PFSK-1 (cell line): ENCODE measurements around the gene TCP11.

Experiments used
- FOXP2 ChIP-seq: optimal IDR thresholded peaks from 2 replicates; pipeline ENCODE3; 2011; ENCODE audit warnings: borderline replicate concordance, control low read depth, inconsistent platforms; ENCODE audit not compliant: insufficient read depth; ENCODE audit errors: extremely low read length, extremely low read depth
- POLR2AphosphoS5 ChIP-seq: IDR thresholded peaks from 2 replicates; pipeline ENCODE4 v1.6.1; 2012; ENCODE audit warnings: low read depth, mild to moderate bottlenecking, control low read depth, low read length, moderate library complexity
- SIN3A ChIP-seq: IDR thresholded peaks from 2 replicates; pipeline ENCODE4 v1.6.1; 2012; ENCODE audit warnings: mild to moderate bottlenecking, low read length, moderate library complexity, borderline replicate concordance; ENCODE audit not compliant: insufficient read depth
- TAF1 ChIP-seq: IDR thresholded peaks from 2 replicates; pipeline ENCODE4 v1.6.1; 2012; ENCODE audit warnings: low read length, control low read depth, borderline replicate concordance; ENCODE audit not compliant: insufficient read depth
- TF ChIP-seq, protein P1 (sequence below), 2 experiments: IDR thresholded peaks; 2 replicates each; pipeline versions ENCODE4 v1.6.1 to v1.8.0; 2011 to 2012; ENCODE audit warnings: low read depth in 2 of 2, low read length in 2 of 2, control low read depth in 1 of 2, inconsistent platforms in 1 of 2, mild to moderate bottlenecking in 1 of 2, moderate library complexity in 1 of 2; ENCODE audit not compliant: insufficient read depth in 1 of 2

Gene TCP11

DNA sequence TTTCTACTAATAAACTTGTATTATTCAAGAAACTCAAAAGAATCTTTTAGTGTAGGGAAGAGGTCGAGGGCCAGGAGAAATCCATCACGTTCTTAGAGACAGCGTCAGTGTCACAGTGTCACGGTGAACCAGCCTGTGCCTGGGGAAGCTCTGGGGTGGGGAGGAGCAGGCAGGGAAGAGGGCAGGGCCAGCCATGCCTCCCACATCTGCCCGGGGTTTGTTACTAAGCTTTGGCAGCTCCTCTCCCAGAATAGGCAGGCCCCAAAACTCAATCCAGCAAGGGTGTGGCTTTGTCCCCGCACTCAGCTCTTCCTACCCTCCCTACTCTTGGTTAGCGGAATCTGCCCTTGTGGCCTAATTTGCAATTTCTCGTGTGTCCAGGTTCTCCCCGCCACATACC, 72.9 kb downstream of the TCP11 start:
- no peak for TF ChIP-seq POLR2AphosphoS5
- TF ChIP-seq TAF1: no peak
- no peak for TF ChIP-seq FOXP2
- TF ChIP-seq, protein P1, sequence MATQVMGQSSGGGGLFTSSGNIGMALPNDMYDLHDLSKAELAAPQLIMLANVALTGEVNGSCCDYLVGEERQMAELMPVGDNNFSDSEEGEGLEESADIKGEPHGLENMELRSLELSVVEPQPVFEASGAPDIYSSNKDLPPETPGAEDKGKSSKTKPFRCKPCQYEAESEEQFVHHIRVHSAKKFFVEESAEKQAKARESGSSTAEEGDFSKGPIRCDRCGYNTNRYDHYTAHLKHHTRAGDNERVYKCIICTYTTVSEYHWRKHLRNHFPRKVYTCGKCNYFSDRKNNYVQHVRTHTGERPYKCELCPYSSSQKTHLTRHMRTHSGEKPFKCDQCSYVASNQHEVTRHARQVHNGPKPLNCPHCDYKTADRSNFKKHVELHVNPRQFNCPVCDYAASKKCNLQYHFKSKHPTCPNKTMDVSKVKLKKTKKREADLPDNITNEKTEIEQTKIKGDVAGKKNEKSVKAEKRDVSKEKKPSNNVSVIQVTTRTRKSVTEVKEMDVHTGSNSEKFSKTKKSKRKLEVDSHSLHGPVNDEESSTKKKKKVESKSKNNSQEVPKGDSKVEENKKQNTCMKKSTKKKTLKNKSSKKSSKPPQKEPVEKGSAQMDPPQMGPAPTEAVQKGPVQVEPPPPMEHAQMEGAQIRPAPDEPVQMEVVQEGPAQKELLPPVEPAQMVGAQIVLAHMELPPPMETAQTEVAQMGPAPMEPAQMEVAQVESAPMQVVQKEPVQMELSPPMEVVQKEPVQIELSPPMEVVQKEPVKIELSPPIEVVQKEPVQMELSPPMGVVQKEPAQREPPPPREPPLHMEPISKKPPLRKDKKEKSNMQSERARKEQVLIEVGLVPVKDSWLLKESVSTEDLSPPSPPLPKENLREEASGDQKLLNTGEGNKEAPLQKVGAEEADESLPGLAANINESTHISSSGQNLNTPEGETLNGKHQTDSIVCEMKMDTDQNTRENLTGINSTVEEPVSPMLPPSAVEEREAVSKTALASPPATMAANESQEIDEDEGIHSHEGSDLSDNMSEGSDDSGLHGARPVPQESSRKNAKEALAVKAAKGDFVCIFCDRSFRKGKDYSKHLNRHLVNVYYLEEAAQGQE (IDR thresholded peaks at IDR 0.05; ENCODE audit: insufficient read depth in 1 of 2, low read depth in 2 of 2, low read length in 2 of 2): no peak
- no peak for TF ChIP-seq SIN3A
